ENCODE data around the gene SLC6A20.

SLC6A20 gene

GRCh38 chr3:45802146-45802545, 5.8 kb upstream of the SLC6A20 start:
- in situ Hi-C loops (cut with MboI; ENCODE audit: low sequenced_read_pairs), result no loop called here

GRCh38 chr3:45800611-45801010, 4.3 kb upstream of the SLC6A20 start:
- in situ Hi-C loops (cut with MboI; ENCODE audit: low sequenced_read_pairs), result no loop called here

- in situ Hi-C loops (cut with MboI; ENCODE audit: low sequenced_read_pairs), result no loop called here
Measured at GRCh38 chr3:45799586-45799985, 3.2 kb upstream of the SLC6A20 start.

GRCh38 chr3:45798034-45798433, 1.7 kb upstream of the SLC6A20 start:
- in situ Hi-C loops (cut with MboI; ENCODE audit: low sequenced_read_pairs), result no loop called here

- in situ Hi-C loops (cut with MboI; ENCODE audit: low sequenced_read_pairs), result no loop called here
Measured at GRCh38 chr3:45796902-45797637, 734 bp upstream of the SLC6A20 start.

GRCh38 chr3:45795509-45795881, 841 bp downstream of the SLC6A20 start:
- in situ Hi-C loops (cut with MboI; ENCODE audit: low sequenced_read_pairs), result no loop called here

GRCh38 chr3:45794660-45795059, 1.7 kb downstream of the SLC6A20 start:
- in situ Hi-C loops (cut with MboI; ENCODE audit: low sequenced_read_pairs), result no loop called here

GRCh38 chr3:45794177-45794560, 2.2 kb downstream of the SLC6A20 start:
- in situ Hi-C loops (cut with MboI; ENCODE audit: low sequenced_read_pairs), result no loop called here

GRCh38 chr3:45793482-45794176, 2.7 kb downstream of the SLC6A20 start:
- in situ Hi-C loops (cut with MboI; ENCODE audit: low sequenced_read_pairs), result no loop called here

- in situ Hi-C loops (cut with MboI; ENCODE audit: low sequenced_read_pairs), result no loop called here
Measured at GRCh38 chr3:45792516-45793172, 3.7 kb downstream of the SLC6A20 start.

GRCh38 chr3:45792036-45792435, 4.3 kb downstream of the SLC6A20 start:
- in situ Hi-C loops (cut with MboI; ENCODE audit: low sequenced_read_pairs), result no loop called here

GRCh38 chr3:45790596-45790995, 5.7 kb downstream of the SLC6A20 start:
- in situ Hi-C loops (cut with MboI; ENCODE audit: low sequenced_read_pairs), result no loop called here

- in situ Hi-C loops (cut with MboI; ENCODE audit: low sequenced_read_pairs), result no loop called here
Measured at GRCh38 chr3:45789235-45789812, 7.0 kb downstream of the SLC6A20 start.

- in situ Hi-C loops (cut with MboI; ENCODE audit: low sequenced_read_pairs), result no loop called here
Measured at GRCh38 chr3:45787551-45787950, 8.8 kb downstream of the SLC6A20 start.

GRCh38 chr3:45786801-45787495, 9.4 kb downstream of the SLC6A20 start:
- in situ Hi-C loops (cut with MboI; ENCODE audit: low sequenced_read_pairs), result no loop called here

GRCh38 chr3:45785605-45786150, 10.7 kb downstream of the SLC6A20 start:
- in situ Hi-C loops (cut with MboI; ENCODE audit: low sequenced_read_pairs), result no loop called here

GRCh38 chr3:45783667-45784066, 12.7 kb downstream of the SLC6A20 start:
- in situ Hi-C loops (cut with MboI; ENCODE audit: low sequenced_read_pairs), result no loop called here

GRCh38 chr3:45782381-45782780, 14.0 kb downstream of the SLC6A20 start:
- in situ Hi-C loops (cut with MboI; ENCODE audit: low sequenced_read_pairs), result no loop called here

- in situ Hi-C loops (cut with MboI; ENCODE audit: low sequenced_read_pairs), result no loop called here
Measured at GRCh38 chr3:45781841-45782240, 14.5 kb downstream of the SLC6A20 start.

GRCh38 chr3:45781271-45781670, 15.1 kb downstream of the SLC6A20 start:
- in situ Hi-C loops (cut with MboI; ENCODE audit: low sequenced_read_pairs), result no loop called here
